ENCODE results near the gene SDK1.

Gene SDK1

GRCh38 chr7:4143511-4144171 is 842.6 kb downstream of the SDK1 start:
- TF ChIP-seq CTCF (IDR thresholded peaks at IDR 0.05; ENCODE audit: low read depth, low read length): no peak
- no peak for DNase-seq (ENCODE audit: extremely low read depth, low read depth)

GRCh38 chr7:4144172-4144701 is 843.2 kb downstream of the SDK1 start:
- no peak for DNase-seq (ENCODE audit: extremely low read depth, low read depth)

GRCh38 chr7:4144811-4145510 is 843.9 kb downstream of the SDK1 start:
- TF ChIP-seq CTCF (IDR thresholded peaks at IDR 0.05; ENCODE audit: low read depth, low read length): no peak

More at GRCh38 chr7:4144172-4144701, 843.2 kb downstream of the SDK1 start:
- TF ChIP-seq CTCF (IDR thresholded peaks at IDR 0.05; ENCODE audit: low read depth, low read length): no peak

GRCh38 chr7:4145576-4145975 is 844.5 kb downstream of the SDK1 start:
- no peak for DNase-seq (ENCODE audit: extremely low read depth, low read depth)
- TF ChIP-seq CTCF (IDR thresholded peaks at IDR 0.05; ENCODE audit: low read depth, low read length): no peak

More at GRCh38 chr7:4144811-4145510, 843.9 kb downstream of the SDK1 start:
- no peak for DNase-seq (ENCODE audit: extremely low read depth, low read depth)

GRCh38 chr7:4147926-4148620 is 847.0 kb downstream of the SDK1 start:
- DNase-seq (ENCODE audit: extremely low read depth, low read depth): no peak
- TF ChIP-seq CTCF (IDR thresholded peaks at IDR 0.05; ENCODE audit: low read depth, low read length): no peak

GRCh38 chr7:4149236-4149635 is 848.2 kb downstream of the SDK1 start:
- DNase-seq (ENCODE audit: extremely low read depth, low read depth): no peak
- TF ChIP-seq CTCF (IDR thresholded peaks at IDR 0.05; ENCODE audit: low read depth, low read length): no peak

- no peak for TF ChIP-seq CTCF (IDR thresholded peaks at IDR 0.05; ENCODE audit: low read depth, low read length)
- no peak for DNase-seq (ENCODE audit: extremely low read depth, low read depth)
These were observed 848.6 kb downstream of the SDK1 start for GRCh38 chr7:4149645-4150044.
